ENCODE data around the gene GSN.

GRCh38 chr9:121246821-121247561, 21.0 kb upstream of the GSN start:
- TF ChIP-seq CTCF (IDR thresholded peaks at IDR 0.05) = no peak
- TF ChIP-seq ZFX (IDR thresholded peaks at IDR 0.05; ENCODE audit: borderline replicate concordance) = no peak
